Keratinocyte (primary cell): ENCODE data around the gene TTC38. TPM values are rescaled to one million over a fixed set of nuclear protein-coding genes. Genes with fewer than 3 reads are reported as not detected.

Experiments used
- DNase-seq: peaks from one replicate; pipeline ENCODE4 v3.0.0-alpha.2; 2011; ENCODE audit warnings: low read depth, missing footprints, low spot score
- FAIRE-seq: peaks from 2 replicates; lab custom pipeline; 2011; peaks lifted over from hg19 to GRCh38; lab: Jason Lieb, UNC
- H2AFZ ChIP-seq: 2 replicates; pipeline ENCODE4 v1.6.0; 2012; ENCODE audit warnings: low read length, control low read depth, inconsistent platforms; ENCODE audit not compliant: control insufficient read depth
- H3K27ac ChIP-seq: 2 replicates; pipeline ENCODE4 v1.5.1; 2011; ENCODE audit warnings: low read length; ENCODE audit not compliant: control insufficient read depth, insufficient read depth
- H3K27me3 ChIP-seq: 3 replicates; pipeline ENCODE4 v1.6.0; 2011; ENCODE audit warnings: low read length; ENCODE audit not compliant: control insufficient read depth, insufficient read depth; ENCODE audit errors: extremely low read depth
- H3K36me3 ChIP-seq, 2 experiments: 2 replicates in 1 of 2; 3 replicates in 1 of 2; pipeline ENCODE4 v1.5.1; 2011; ENCODE audit warnings: low read length in 2 of 2, mild to moderate bottlenecking in 1 of 2; ENCODE audit not compliant: control insufficient read depth in 2 of 2, insufficient read depth in 2 of 2; ENCODE audit errors: extremely low read depth in 1 of 2
- H3K4me1 ChIP-seq: 3 replicates; pipeline ENCODE4 v1.5.1; 2011; ENCODE audit warnings: low read length; ENCODE audit not compliant: control insufficient read depth, insufficient read depth; ENCODE audit errors: extremely low read depth
- H3K4me2 ChIP-seq: 3 replicates; pipeline ENCODE4 v1.6.0; 2011; ENCODE audit warnings: low read depth, low read length; ENCODE audit not compliant: control insufficient read depth, insufficient read depth; ENCODE audit errors: extremely low read depth
- H3K4me3 ChIP-seq, 3 experiments: fragments of 200-600 bp in 1 of 3; sonication (generic) in 1 of 3; 2 replicates in 2 of 3; 3 replicates in 1 of 3; pipeline ENCODE4 v1.5.1; 2011 to 2016; ENCODE audit warnings: low read length in 3 of 3, mild to moderate bottlenecking in 3 of 3, control low read depth in 2 of 3, inconsistent platforms in 1 of 3, low read depth in 1 of 3, mixed read lengths in 1 of 3, mixed run types in 1 of 3, moderate library complexity in 1 of 3; ENCODE audit not compliant: control insufficient read depth in 2 of 3, insufficient read depth in 2 of 3; ENCODE audit errors: extremely low read depth in 1 of 3
- H3K79me2 ChIP-seq: 2 replicates; pipeline ENCODE4 v1.6.0; 2012; ENCODE audit warnings: low read length; ENCODE audit not compliant: control insufficient read depth, insufficient read depth
- H3K9ac ChIP-seq: 3 replicates; pipeline ENCODE4 v1.6.0; 2011; ENCODE audit warnings: low read length; ENCODE audit not compliant: control insufficient read depth, insufficient read depth; ENCODE audit errors: extremely low read depth
- H3K9me1 ChIP-seq: 3 replicates; pipeline ENCODE4 v1.6.0; 2011; ENCODE audit warnings: low read length; ENCODE audit not compliant: control insufficient read depth, insufficient read depth; ENCODE audit errors: extremely low read depth
- H3K9me3 ChIP-seq: 2 replicates; pipeline ENCODE4 v1.5.1; 2012; ENCODE audit warnings: low read depth, low read length; ENCODE audit not compliant: control insufficient read depth
- H4K20me1 ChIP-seq: 3 replicates; pipeline ENCODE4 v1.6.0; 2011; ENCODE audit warnings: low read length; ENCODE audit not compliant: control insufficient read depth, insufficient read depth; ENCODE audit errors: extremely low read depth
- CTCF ChIP-seq, 3 experiments: IDR thresholded peaks in 1 of 3; conservative IDR thresholded peaks in 1 of 3; optimal IDR thresholded peaks in 1 of 3; 2 replicates in 2 of 3; 3 replicates in 1 of 3; pipeline versions ENCODE3 to v1.5.1; 2011; ENCODE audit warnings: low read length in 3 of 3, mild to moderate bottlenecking in 3 of 3, moderate library complexity in 2 of 3, control low read depth in 1 of 3, inconsistent platforms in 1 of 3; ENCODE audit not compliant: insufficient read depth in 2 of 3; ENCODE audit errors: extremely low read depth in 1 of 3
- EZH2 ChIP-seq: IDR thresholded peaks from one replicate; pipeline ENCODE4 v1.6.1; 2012; ENCODE audit warnings: inconsistent platforms, mild to moderate bottlenecking, low read length, moderate library complexity
- dilution Hi-C: fragments of 300-500 bp; cut with MboI; formaldehyde crosslinking; loops from one replicate; pipeline ENCODE4 v1.7.0; 2020; ENCODE audit warnings: low sequenced_read_pairs; ENCODE audit not compliant: extremely low pct_ligation_motif_present
- polyA plus RNA-seq, 5 experiments: library from polyadenylated mRNA; depleted of rRNA in 3 of 5; stranded (reverse) in 3 of 5; stranded (forward) in 1 of 5; unstranded in 1 of 5; fragments of >200 nt; gene quantifications; 1 replicate in 1 of 5; 2 replicates in 3 of 5; 3 replicates in 1 of 5; pipeline versions ENCODE4 v1.2.1 to v1.2.3, GENCODE V29; 2011 to 2012; ENCODE audit warnings: missing spikeins in 2 of 5, low read depth in 1 of 5, low replicate concordance in 1 of 5

TTC38 gene
- polyA plus RNA-seq, 1 donor (not counting 4 experiments of a cell fraction or from before 2014, with no cell fraction given): 11.4 TPM

DNA sequence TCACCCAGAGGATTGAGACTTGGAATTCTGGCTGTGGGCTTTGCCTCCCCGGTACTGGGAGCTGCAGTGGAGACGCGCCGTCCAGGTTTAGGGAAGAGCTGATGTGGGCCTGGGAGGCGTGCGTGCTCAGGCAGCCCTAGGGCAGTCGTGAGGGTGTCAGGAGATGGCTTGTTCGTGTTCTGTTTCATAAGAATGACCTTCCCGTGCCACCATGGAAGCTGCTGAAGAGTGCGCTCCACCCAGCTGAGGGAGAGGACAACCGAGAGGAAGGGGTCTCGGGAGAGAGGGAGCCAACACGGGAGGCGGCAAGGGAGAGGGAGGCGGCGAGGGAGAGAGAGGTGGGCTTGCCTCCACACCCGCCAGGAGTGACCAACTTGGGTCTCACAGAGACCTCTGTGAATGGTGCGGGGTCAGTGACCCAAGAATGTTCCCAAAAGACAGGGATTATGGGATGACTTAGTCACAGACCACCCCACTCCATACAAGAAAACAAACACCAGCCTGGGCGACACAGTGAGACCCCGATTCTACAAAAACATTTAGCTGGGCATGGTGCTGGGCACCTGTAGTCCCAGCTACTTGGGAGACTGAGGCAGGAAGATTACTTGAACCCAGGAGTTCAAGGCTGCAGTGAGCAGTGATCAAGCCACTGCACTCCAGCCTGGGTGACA is 53.0 kb downstream of the TTC38 start:
- dilution Hi-C loops: no loop called here
- Histone ChIP-seq H3K9me1 (no peaks in the 10 kb centered on the region), H3K9ac (no peak overlapping the region), H3K4me2 (no peak overlapping the region), H3K9me3 (no peaks in the 10 kb centered on the region), H3K79me2 (peaks cover 5% of the 10 kb centered on the region), H3K27me3 (no peaks in the 10 kb centered on the region), H2AFZ (no peak overlapping the region), H3K27ac (no peak overlapping the region), H4K20me1 (no peaks in the 10 kb centered on the region), H3K4me1 (no peaks in the 10 kb centered on the region), H3K4me3 (no peak overlapping the region), H3K36me3 (peaks cover 2 to 20% of the 10 kb centered on the region in 2 experiments)
- DNase-seq (no peak), FAIRE-seq (no peak)
- TF ChIP-seq EZH2: no peak
- no peak for TF ChIP-seq CTCF (optimal IDR thresholded peaks at IDR 0.05 in 1 of 3, IDR thresholded peaks at IDR 0.05 in 1 of 3, conservative IDR thresholded peaks at IDR 0.05 in 1 of 3; ENCODE audit: extremely low read depth in 1 of 3, insufficient read depth in 2 of 3, low read length in 3 of 3)

- Histone ChIP-seq H3K9ac (no peak overlapping the region), H4K20me1 (no peaks in the 10 kb centered on the region), H3K79me2 (peaks cover 5% of the 10 kb centered on the region), H3K4me3 (no peak overlapping the region), H3K27me3 (no peaks in the 10 kb centered on the region), H2AFZ (no peak overlapping the region), H3K4me1 (no peaks in the 10 kb centered on the region), H3K36me3 (peaks cover 2 to 26% of the 10 kb centered on the region in 2 experiments), H3K9me3 (no peaks in the 10 kb centered on the region), H3K4me2 (no peak overlapping the region), H3K9me1 (no peaks in the 10 kb centered on the region), H3K27ac (no peak overlapping the region)
- dilution Hi-C loops: no loop called here
- no peak for FAIRE-seq
- TF ChIP-seq EZH2: no peak
- TF ChIP-seq CTCF (optimal IDR thresholded peaks at IDR 0.05 in 1 of 3, IDR thresholded peaks at IDR 0.05 in 1 of 3, conservative IDR thresholded peaks at IDR 0.05 in 1 of 3; ENCODE audit: extremely low read depth in 1 of 3, insufficient read depth in 2 of 3, low read length in 3 of 3): no peak
- DNase-seq: no peak
These were observed 54.9 kb downstream of the TTC38 start for GRCh38 chr22:46322711-46323110.
